ENCODE data around the gene WDR3. TPM values are rescaled to one million over a fixed set of nuclear protein-coding genes. Genes with fewer than 3 reads are reported as not detected.

The WDR3 gene
- total and polyA plus RNA-seq, 2 experiments from 2014 or later: 26.2 to 38.7 TPM

GRCh38 chr1:117967881-117968280 is 38.3 kb downstream of the WDR3 start:
- Mint-ChIP-seq H3K36me3 (ENCODE audit: low read depth) (no peaks in the 10 kb centered on the region), H3K4me3 (no peak overlapping the region), H3K27me3 (ENCODE audit: insufficient read depth, low read depth, poor library complexity) (peaks cover 2% of the 10 kb centered on the region), H3K9me3 (no peaks in the 10 kb centered on the region), H3K27ac (no peak overlapping the region; the same call in none of the 2 replicates), H3K4me1 (peaks cover 19% of the 10 kb centered on the region)
- Histone ChIP-seq H3K4me3 (no peak overlapping the region), H3K27me3 (ENCODE audit: insufficient read depth) (no peaks in the 10 kb centered on the region), H3K36me3 (ENCODE audit: insufficient read depth) (no peaks in the 10 kb centered on the region; the same call in 1 of the 2 replicates), H3K79me2 (replicated peaks; ENCODE audit: insufficient read depth) (no peaks in the 10 kb centered on the region), H2AFZ (no peak overlapping the region), H3F3A (replicated peaks; ENCODE audit: low read depth) (no peaks in the 10 kb centered on the region), H3K9me2 (ENCODE audit: insufficient read depth) (no peaks in the 10 kb centered on the region), H4K20me1 (replicated peaks; ENCODE audit: insufficient read depth) (no peaks in the 10 kb centered on the region), H3K4me1 (ENCODE audit: insufficient read depth) (peaks cover 9% of the 10 kb centered on the region; the same call in 1 of the 2 replicates), H3K4me2 (no peak overlapping the region), H3K27ac (ENCODE audit: low read depth) (no peak overlapping the region)
- no peak for TF ChIP-seq STAT1 (IDR thresholded peaks at IDR 0.05; ENCODE audit: unreplicated experiment)
- TF ChIP-seq EZH2 (IDR thresholded peaks at IDR 0.05; ENCODE audit: low read depth, unreplicated experiment): no peak
- no peak for TF ChIP-seq CTCF (conservative IDR thresholded peaks at IDR 0.05; ENCODE audit: low read depth in 2 of 2)
- no peak for TF ChIP-seq ZNF114 (CRISPR knock-in tag; IDR thresholded peaks at IDR 0.05)
- TF ChIP-seq ETS1 (IDR thresholded peaks at IDR 0.05): no peak
- no peak for TF ChIP-seq ZNF331 (CRISPR knock-in tag; IDR thresholded peaks at IDR 0.05; ENCODE audit: low read depth)
- TF ChIP-seq ZNF462 (CRISPR knock-in tag; IDR thresholded peaks at IDR 0.05): no peak
- TF ChIP-seq EZH2phosphoT487 (IDR thresholded peaks at IDR 0.05; ENCODE audit: unreplicated experiment): no peak
- TF ChIP-seq JUNB (IDR thresholded peaks at IDR 0.05; ENCODE audit: unreplicated experiment): no peak
- no peak for TF ChIP-seq REST (IDR thresholded peaks at IDR 0.05; ENCODE audit: unreplicated experiment)
- DNase-seq (ENCODE audit: low spot score) (no peak), ATAC-seq (peak; percentile 45; the same call in 2 of the 3 replicates)

Data from GM23338 (cell line).